Activated CD4-positive, alpha-beta T cell treated with anti-CD3 and anti-CD28 coated beads for 36 hours (primary cell): ENCODE results near the gene CNNM3. TPM values are rescaled to one million over a fixed set of nuclear protein-coding genes. Genes with fewer than 3 reads are reported as not detected.
A peak's percentile ranks its signal among the peaks of the same experiment; 100 is the strongest.

Source experiments
- ATAC-seq: fragments of 200-7000 bp; cut with Tn5 transposase; one replicate; pipeline ENCODE4 v1.10.0; 2021; ENCODE audit warnings: mild to moderate bottlenecking, moderate library complexity
- CTCF ChIA-PET: fragments of 350-600 bp; sonication (Branson Sonifier 250); formaldehyde crosslinking; loops from one replicate; lab custom pipeline; 2021; ENCODE audit warnings: antibody characterized with exemption; lab: Charles Lee
- POLR2A ChIA-PET: fragments of 350-600 bp; sonication (Branson Sonifier 250); formaldehyde crosslinking; loops from one replicate; lab custom pipeline; 2021; ENCODE audit warnings: antibody characterized with exemption, inconsistent platforms; lab: Charles Lee
- DNase-seq: peaks from one replicate; pipeline ENCODE4 v3.0.0-alpha.2; 2020
- H3K27ac Mint-ChIP-seq: one replicate; pipeline ENCODE4 v1.8.0; 2021; ENCODE audit warnings: mixed read lengths
- H3K27me3 Mint-ChIP-seq: one replicate; pipeline ENCODE4 v1.8.0; 2021; ENCODE audit warnings: mixed read lengths
- H3K36me3 Mint-ChIP-seq: one replicate; pipeline ENCODE4 v1.8.0; 2021; ENCODE audit warnings: low read depth, mixed read lengths
- H3K4me1 Mint-ChIP-seq: one replicate; pipeline ENCODE4 v1.8.0; 2021; ENCODE audit warnings: mixed read lengths
- H3K4me3 Mint-ChIP-seq: one replicate; pipeline ENCODE4 v1.8.0; 2021; ENCODE audit warnings: mild to moderate bottlenecking, moderate library complexity, mixed read lengths
- H3K9me3 Mint-ChIP-seq: one replicate; pipeline ENCODE4 v1.8.0; 2021; ENCODE audit warnings: low read depth, mixed read lengths
- intact Hi-C, 2 experiments: fragments of 100-400 bp; cut with DNase I in 1 of 2; cut with micrococcal nuclease in 1 of 2; formaldehyde crosslinking; loops; one replicate each; pipeline versions ENCODE4 v1.14.2 to v1.15.1; 2022 to 2024; cut with DNase I, micrococcal nuclease
- total RNA-seq, 2 experiments: library from RNA; stranded (reverse); gene quantifications; one replicate each; pipeline ENCODE4 v1.2.3, GENCODE V29; 2021

The CNNM3 gene
- total RNA-seq, 2 experiments from 2014 or later, result 19.2 to 31.2 TPM

DNA sequence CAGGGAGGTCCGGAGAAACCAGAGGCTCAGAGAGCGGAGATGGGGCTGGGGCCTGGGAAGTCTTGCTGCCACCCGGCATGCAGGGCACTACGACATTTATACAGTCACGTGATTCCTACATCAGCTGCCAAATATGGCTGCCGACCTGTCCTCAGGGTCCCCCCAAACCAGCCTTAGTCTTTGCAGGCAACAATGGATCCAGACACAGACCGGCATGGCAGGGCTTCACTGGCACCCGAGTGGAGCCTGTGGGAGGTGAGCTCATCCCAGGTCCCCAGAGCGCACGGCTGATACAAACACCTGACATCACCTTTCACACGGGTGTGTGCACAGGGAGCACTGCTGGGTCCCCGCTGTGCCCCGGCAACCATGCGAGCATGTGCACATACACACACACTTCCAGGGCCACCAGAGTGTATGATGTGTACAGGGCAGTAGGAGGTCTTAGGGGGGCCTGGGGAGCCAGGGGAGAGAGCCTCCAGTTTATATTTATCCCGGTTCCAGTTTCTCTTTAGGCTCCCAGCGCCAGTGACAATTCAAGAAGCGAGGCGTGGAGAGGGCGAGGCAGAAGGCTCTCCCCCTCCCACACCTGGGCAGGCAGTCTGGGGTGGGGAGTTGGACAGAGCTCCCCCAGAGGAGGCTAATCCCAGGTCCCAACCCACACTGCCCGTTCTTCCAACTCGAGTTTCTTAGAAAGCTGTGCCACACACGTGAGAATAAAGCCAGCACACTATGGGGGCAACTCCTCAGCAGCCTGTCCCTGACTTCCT is 51.1 kb downstream of the CNNM3 start:
- Mint-ChIP-seq H3K27me3 (peaks cover 6% of the 10 kb centered on the region), H3K4me1 (peaks cover 25% of the 10 kb centered on the region), H3K36me3 (peaks cover 3% of the 10 kb centered on the region), H3K9me3 (no peaks in the 10 kb centered on the region), H3K4me3 (peak overlapping the region; percentile 78), H3K27ac (peak overlapping the region; percentile 83)
- intact Hi-C loops, result loop anchor here in 1 of 2 experiments (5.0 kb wide), 1 partner anchor 795 kb away; the partner anchor contains the start of gene ACTR1B
- ATAC-seq (no peak), DNase-seq (no peak)
- ChIA-PET CTCF (interaction anchor here (0.7 to 2.8 kb wide), 2 partner anchors 9 to 38 kb away, joined by 4 to 17 read pairs; partner anchors contain the start of gene ANKRD39), POLR2A (interaction anchor here (1.0 kb wide), 1 partner anchor 9 kb away, joined by 3 read pairs; the partner anchor contains the start of gene ANKRD39)

DNA sequence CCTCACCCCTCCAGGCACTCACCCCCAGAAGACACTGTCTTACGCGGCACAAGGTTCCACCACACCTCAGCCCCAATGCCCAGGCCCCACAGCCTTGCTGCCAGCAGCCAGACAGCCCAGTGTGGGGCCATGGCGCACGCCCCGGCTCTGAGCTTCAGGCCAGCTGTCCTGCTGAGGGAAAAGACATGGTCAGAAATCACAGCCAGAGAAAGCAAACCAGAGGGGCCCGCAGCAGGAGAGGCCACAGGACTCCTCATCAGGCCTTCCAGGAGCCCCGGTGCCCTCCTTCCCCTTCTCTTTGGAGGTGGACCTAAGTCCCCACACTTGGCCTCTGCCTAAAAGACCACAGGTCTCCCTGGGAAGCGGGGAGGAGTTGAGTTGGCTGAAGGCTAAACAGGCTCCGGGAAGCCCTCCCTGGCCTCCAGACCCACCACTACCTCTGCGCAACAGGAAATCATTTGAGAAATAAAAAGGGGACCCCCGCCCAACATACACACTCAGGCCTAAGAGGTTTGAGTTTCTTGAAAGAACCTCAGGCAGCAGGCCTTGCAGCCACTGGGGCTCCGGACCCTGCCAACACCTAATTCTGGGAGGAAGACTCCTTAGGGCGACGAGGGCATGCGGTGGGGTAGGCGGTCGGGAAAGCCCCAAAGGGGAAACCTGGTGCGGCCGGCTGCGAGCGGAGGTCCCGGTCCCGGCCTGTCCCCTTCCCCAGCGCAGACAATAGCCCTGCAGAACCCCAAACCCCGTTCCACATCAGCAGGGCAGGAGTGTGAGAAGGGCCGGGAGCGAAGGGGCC is 51.9 kb downstream of the CNNM3 start:
- ATAC-seq (peak; percentile 23), DNase-seq (no peak)
- Mint-ChIP-seq H3K4me1 (peaks cover 33% of the 10 kb centered on the region), H3K9me3 (no peaks in the 10 kb centered on the region), H3K27ac (peak overlapping the region; percentile 83), H3K4me3 (peak overlapping the region; percentile 78), H3K36me3 (peaks cover 2% of the 10 kb centered on the region), H3K27me3 (peaks cover 6% of the 10 kb centered on the region)
- intact Hi-C loops, result loop anchor here (1.0 to 5.0 kb wide), 3 partner anchors 9 to 794 kb away; partner anchors contain the start of genes ACTR1B (in 1 of the 2) and ANKRD39 (in 1 of the 2)
- ChIA-PET CTCF (interaction anchor here (0.7 to 2.8 kb wide), 4 partner anchors 10 to 95 kb away, joined by 3 to 17 read pairs (median 6); partner anchors contain the start of gene ANKRD39), POLR2A (interaction anchor here (1.2 kb wide), 1 partner anchor 10 kb away, joined by 7 read pairs; the partner anchor contains the start of gene ANKRD39)

GRCh38 chr2:96868555-96869280 is 52.6 kb downstream of the CNNM3 start:
- peaks cover 6% of the 10 kb centered on the region for H3K27me3 Mint-ChIP-seq
- H3K4me3 Mint-ChIP-seq, result peak overlapping the region; percentile 78
- H3K36me3 Mint-ChIP-seq, result peaks cover 2% of the 10 kb centered on the region
- ATAC-seq, result peak; percentile 52
- H3K27ac Mint-ChIP-seq, result peak overlapping the region; percentile 83
- intact Hi-C loops, result loop anchor here (1.0 to 5.0 kb wide), 4 partner anchors 9 to 794 kb away; partner anchors contain the start of genes ACTR1B (in 1 of the 2), ANKRD39 (in 1 of the 2) and CNNM3 (in 1 of the 2)
- ChIA-PET CTCF (interaction anchor here (0.5 to 2.8 kb wide), 6 partner anchors 10 to 94 kb away, joined by 3 to 17 read pairs (median 6); partner anchors contain the start of gene ANKRD39), POLR2A (interaction anchor here (1.2 kb wide), 1 partner anchor 11 kb away, joined by 7 read pairs; the partner anchor contains the start of gene ANKRD39)
- H3K9me3 Mint-ChIP-seq, result no peaks in the 10 kb centered on the region
- peak; percentile 77 for DNase-seq
- peaks cover 41% of the 10 kb centered on the region for H3K4me1 Mint-ChIP-seq

GRCh38 chr2:96869281-96869821 is 53.3 kb downstream of the CNNM3 start:
- Mint-ChIP-seq H3K9me3 (no peaks in the 10 kb centered on the region), H3K36me3 (peaks cover 2% of the 10 kb centered on the region), H3K27me3 (peaks cover 6% of the 10 kb centered on the region), H3K4me3 (peak overlapping the region; percentile 78), H3K4me1 (peaks cover 47% of the 10 kb centered on the region), H3K27ac (no peak overlapping the region)
- ChIA-PET POLR2A (no interaction called here), CTCF (interaction anchor here (1.0 to 1.6 kb wide), 3 partner anchors 12 to 93 kb away, joined by 5 to 6 read pairs (median 6); partner anchors contain the start of gene ANKRD39)
- intact Hi-C loops, result loop anchor here in 1 of 2 experiments (1.0 to 5.0 kb wide), 2 partner anchors 53 to 793 kb away; partner anchors contain the start of genes ACTR1B and CNNM3
- peak; percentile 6 for ATAC-seq
- DNase-seq, result no peak

DNA sequence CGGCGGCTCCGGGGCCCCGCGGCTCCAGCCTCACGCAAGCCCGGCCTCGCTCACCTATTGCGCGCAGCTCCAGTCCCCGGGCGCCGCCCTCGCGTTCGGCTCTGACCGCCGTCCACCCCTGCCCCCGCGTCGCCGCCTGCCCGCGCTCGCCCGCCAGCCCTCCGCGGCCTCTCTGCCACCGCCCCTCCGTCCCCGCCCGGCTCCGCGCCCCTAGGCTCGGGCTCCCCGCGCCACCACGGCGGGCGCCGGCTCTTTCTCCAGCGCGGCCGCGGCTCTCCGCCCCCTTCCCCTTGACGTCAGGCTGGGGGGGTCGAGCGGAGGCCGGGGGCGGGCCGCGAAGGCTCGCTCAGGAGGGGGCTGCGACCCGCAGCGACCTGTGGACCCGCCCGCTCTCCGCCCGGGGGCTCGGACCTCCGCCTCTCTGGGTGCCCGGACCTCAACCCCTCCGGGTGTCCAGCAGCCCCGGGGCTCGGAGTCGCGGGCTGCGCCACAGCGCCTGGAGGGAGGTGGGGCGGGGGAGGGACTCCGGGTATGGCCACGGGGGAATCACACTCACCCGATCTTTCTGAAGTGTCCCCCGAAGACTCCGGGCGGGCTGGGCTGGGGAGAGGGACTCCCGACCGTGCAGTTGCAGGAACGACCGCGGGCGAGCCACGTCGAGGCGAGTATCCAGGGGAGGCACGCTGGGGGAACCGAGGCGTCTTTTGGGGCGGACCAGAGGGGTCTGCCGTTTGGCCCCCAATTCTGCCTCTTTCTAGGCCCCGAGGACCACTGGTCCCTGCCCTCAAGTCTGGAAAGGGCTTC is 54.0 kb downstream of the CNNM3 start, which contains the start of gene SEMA4C:
Gene SEMA4C, minus strand, starts transcription at position 259 of the 804 bp plus-strand sequence. CDS start 2,194 bp downstream, outside the sequence.
- peak within 1 kb of the TSS; percentile 47 for H3K27ac Mint-ChIP-seq
- H3K4me3 Mint-ChIP-seq, result peak within 1 kb of the TSS; percentile 78
- ATAC-seq, result no peak

GRCh38 chr2:96870626-96871255 is 54.7 kb downstream of the CNNM3 start:
- Mint-ChIP-seq H3K4me1 (peaks cover 55% of the 10 kb centered on the region), H3K9me3 (no peaks in the 10 kb centered on the region), H3K4me3 (peak overlapping the region; percentile 63), H3K27ac (peak overlapping the region; percentile 47), H3K27me3 (peaks cover 6% of the 10 kb centered on the region), H3K36me3 (peaks cover 2% of the 10 kb centered on the region)
- ATAC-seq, result peak; percentile 20
- ChIA-PET POLR2A (interaction anchor here (0.6 to 0.9 kb wide), 2 partner anchors 84 to 85 kb away, joined by 4 read pairs; no protein-coding TSS in a partner anchor), CTCF (interaction anchor here (0.5 to 1.7 kb wide), 8 partner anchors 10 to 242 kb away, joined by 3 to 6 read pairs (median 4); no protein-coding TSS in a partner anchor)
- intact Hi-C loops, result loop anchor here in 1 of 2 experiments (5.0 kb wide), 2 partner anchors 42 to 82 kb away; no protein-coding TSS in a partner anchor
- DNase-seq, result peak; percentile 68

More for the DNA sequence above, 54.0 kb downstream of the CNNM3 start, which contains the start of gene SEMA4C:
- intact Hi-C loops, result loop anchor here in 1 of 2 experiments (1.0 to 5.0 kb wide), 4 partner anchors 42 to 792 kb away; partner anchors contain the start of genes ACTR1B and CNNM3
- CTCF ChIA-PET, result interaction anchor here (0.7 to 1.7 kb wide), 4 partner anchors 10 to 241 kb away, joined by 3 to 5 read pairs (median 4); partner anchors contain the start of gene ANKRD39
- Mint-ChIP-seq H3K27me3 (peaks cover 6% of the 10 kb centered on the region), H3K9me3 (no peaks in the 10 kb centered on the region), H3K36me3 (peaks cover 2% of the 10 kb centered on the region), H3K4me1 (peaks cover 53% of the 10 kb centered on the region)
- POLR2A ChIA-PET, result interaction anchor here (0.9 kb wide), 1 partner anchor 84 kb away, joined by 4 read pairs; no protein-coding TSS in a partner anchor
- DNase-seq, result peak; percentile 60

DNA sequence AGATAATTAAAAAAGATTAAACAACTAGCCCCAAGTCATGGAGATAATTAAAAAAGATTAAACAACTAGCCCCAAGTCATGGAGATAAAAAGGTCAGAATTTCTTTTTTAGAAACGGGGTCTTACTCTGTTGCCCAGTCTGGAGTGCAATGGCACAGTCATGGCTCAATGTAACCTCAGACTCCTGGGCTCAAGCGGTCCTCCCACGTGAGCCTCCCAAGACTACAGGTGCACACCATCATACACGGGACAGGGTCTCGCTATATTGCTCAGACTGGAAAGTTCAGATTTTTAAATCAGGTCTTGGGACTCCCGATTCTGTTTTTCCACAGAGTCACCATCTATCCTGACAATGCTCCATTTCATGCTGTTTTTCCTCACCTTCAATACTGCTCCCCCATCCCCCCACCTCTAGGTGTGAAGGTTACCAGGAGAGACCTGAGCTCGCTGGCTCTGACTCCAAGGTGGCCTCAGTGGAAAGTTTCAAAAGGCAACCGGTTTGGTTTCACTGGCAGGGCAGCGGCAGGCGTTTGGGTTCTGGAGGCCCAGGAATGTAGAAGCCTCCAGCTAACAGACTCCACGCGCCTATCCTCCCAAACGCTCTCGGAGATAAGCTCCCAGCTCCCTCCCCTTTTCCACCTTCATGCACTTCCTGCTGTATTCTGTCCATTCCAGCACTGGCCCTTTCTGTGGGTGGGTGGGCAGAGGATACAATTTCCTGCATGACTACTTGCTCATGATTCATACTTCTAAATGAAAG is 56.7 kb downstream of the CNNM3 start:
- H3K27ac Mint-ChIP-seq, result no peak overlapping the region
- H3K27me3 Mint-ChIP-seq, result peaks cover 6% of the 10 kb centered on the region
- no peak overlapping the region for H3K4me3 Mint-ChIP-seq
- no peaks in the 10 kb centered on the region for H3K9me3 Mint-ChIP-seq
- H3K36me3 Mint-ChIP-seq, result no peaks in the 10 kb centered on the region
- ChIA-PET POLR2A (no interaction called here), CTCF (interaction anchor here (2.2 kb wide), 1 partner anchor 14 kb away, joined by 9 read pairs; the partner anchor contains the start of gene ANKRD39)
- ATAC-seq (no peak), DNase-seq (no peak)
- peaks cover 44% of the 10 kb centered on the region for H3K4me1 Mint-ChIP-seq
- intact Hi-C loops, result loop anchor here in 1 of 2 experiments (5.0 kb wide), 2 partner anchors 40 to 80 kb away; no protein-coding TSS in a partner anchor

DNA sequence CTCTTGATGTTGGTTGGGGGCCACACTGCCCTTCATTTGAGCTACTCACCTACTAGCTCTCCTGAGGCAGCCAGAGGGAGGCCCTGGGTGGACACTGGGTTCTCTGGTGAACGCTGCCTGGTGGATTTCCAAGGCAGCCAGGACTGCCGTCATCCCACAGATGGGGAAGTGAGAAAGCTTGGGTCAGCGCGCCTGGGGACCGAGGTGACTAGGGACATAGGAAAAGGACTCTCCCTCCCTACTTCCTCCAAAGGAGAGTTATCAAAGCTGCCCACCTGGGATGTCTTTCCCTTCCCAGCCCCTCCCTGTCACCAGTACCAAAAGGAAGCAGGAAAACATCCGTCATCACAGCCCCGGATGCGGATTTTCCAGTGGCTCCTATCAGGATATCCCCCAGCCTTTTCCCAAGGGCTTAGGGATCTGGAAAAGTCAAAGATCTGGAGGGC is 57.6 kb downstream of the CNNM3 start:
- Mint-ChIP-seq H3K27ac (peak overlapping the region; percentile 63), H3K4me3 (no peak overlapping the region), H3K27me3 (peaks cover 6% of the 10 kb centered on the region), H3K9me3 (no peaks in the 10 kb centered on the region), H3K4me1 (peaks cover 40% of the 10 kb centered on the region), H3K36me3 (no peaks in the 10 kb centered on the region)
- ChIA-PET POLR2A (no interaction called here), CTCF (interaction anchor here (0.6 to 1.3 kb wide), 5 partner anchors 18 to 77 kb away, joined by 3 to 5 read pairs (median 3); no protein-coding TSS in a partner anchor)
- intact Hi-C loops, result loop anchor here in 1 of 2 experiments (5.0 kb wide), 2 partner anchors 39 to 79 kb away; no protein-coding TSS in a partner anchor
- ATAC-seq (no peak), DNase-seq (no peak)
